Stimulated activated CD4-positive, alpha-beta T cell treated with anti-CD3 and anti-CD28 coated beads, Interleukin-4, amount 100 ng/mL, for 1 hour (primary cell): ENCODE results near the gene MRPL42.

Source experiments
- DNase-seq: peaks from one replicate; pipeline ENCODE4 v3.0.0-alpha.2; 2020

Gene MRPL42

DNA sequence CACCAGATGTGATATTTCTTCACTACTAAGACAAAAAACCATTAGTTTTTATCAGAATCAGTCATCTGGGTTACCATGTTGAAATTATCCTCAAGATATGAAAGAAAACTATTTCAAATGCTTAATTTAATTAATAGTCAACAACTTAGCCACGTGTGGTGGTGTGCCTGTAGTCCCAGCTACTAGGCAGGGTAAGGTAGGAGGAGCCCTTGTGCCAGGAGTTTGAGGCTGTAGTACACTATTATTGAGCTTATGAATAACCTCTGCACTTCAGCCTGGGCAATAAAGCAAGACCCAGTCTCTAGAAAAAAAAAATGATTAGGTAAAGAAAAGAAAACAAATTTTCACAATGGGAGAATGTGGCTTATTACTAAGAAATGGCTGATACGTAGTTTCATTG lies 33.4 kb downstream of the MRPL42 start:
- DNase-seq, result no peak

DNA sequence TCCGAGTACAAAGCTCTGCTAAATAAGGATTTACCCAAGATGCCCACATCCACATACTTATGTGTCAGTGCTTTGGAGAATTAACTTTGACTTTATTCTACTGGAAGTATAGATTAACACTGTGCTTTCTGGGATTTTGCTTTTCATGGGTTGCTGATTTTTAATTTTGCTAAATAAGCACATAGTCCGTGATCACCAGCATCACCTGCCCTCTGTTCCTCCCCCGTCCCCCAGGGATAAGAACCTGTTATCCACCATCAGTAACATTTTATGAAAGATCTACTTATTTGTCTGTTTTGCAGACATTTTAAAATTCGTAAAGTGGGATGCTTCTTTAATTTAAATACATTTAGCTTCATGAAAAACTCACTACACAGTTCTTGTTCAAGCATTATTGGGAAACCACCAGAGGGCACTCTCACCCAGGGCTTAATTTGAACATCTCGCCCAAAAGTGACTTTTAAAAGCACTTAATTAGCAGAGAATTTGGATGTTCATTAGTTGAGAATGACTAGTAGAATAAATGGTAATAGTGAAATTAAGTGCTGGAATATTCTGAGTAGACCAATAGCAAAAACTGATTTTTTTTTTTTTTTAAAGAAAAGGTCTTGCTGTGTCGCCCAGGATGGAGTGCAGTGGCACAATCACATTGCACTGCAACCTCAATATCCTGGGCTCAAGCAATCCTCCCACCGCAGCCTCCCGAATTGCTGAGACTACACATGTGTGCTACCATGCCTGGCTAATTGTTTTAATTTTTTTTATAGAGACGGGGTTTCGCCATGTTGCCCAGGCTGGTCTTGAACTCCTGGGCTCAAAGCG lies 35.7 kb downstream of the MRPL42 start:
- DNase-seq, result peak; percentile 52

DNA sequence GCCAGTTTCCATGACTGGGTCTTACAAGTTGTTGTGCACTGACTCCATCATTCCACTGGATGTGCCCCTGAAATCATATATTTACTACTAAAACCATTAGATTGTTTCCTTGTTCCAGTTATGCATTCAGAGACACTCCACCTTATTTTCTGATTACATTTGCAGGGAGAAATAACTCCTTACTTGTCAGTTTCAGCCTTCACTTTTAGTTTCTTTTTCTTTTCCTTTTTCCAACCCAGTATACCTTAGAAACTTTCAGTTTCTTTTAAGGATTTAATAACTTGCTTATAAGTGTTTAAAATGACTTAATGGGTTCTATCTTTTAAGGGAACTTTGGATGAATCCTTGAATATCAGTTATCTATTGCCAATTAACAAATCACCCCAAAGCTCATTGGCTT lies 39.9 kb downstream of the MRPL42 start:
- no peak for DNase-seq

DNA sequence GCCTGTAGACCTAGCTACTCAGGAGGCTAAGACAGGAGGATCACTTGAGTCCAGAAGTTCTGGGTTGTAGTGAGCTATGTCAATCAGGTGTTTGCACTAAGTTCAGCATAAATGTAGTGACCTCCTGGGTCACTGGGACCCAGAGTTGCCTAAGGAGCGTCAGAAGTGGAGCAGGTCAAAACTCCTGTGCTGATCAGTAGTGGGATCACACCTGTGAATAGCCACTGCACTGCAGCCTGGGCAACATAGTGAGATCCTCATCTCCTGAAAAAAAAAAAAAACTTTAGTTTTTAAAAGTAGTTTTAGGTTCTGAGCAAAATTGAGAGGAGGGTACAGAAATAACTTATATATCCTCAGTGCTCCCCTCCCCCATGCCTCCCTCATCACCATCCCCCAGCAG lies 42.2 kb downstream of the MRPL42 start:
- DNase-seq, result no peak

DNA sequence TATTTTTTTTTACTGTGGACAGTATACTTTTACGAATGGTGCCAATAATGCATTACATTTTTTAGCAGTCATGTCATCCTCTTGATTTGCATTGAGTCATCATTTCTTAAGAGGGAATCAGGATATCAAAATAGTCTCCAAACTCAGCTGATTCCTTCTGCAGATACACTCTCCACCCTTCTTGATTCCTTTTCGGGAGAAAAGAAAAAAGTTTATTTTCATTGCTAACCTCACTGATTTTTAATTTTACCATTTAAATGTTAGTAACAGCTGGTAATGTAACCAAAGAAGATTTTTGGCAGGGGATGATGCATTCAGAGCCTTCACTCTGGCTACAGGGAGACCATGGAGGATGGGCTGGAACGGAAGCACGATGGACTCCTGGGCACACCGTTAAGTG lies 47.5 kb downstream of the MRPL42 start:
- no peak for DNase-seq

DNA sequence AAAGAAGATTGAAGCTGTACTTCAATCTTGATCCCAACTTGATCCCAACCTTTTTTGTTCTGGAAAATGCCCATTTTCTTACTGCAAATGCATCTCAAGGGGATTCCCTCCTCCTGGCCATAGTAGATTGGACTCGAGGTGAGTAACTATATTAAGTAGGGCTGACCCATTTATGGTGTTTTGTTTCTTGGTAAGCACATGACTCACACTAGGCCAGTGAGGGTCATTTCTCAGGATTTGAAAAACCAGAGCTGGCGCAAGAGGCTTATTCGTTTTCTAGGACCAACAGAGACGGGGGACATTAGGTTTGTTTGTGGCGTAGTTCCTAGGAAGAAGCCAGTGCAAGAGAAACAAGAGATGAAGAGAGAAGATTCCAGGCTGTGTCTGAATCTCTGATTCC lies 51.4 kb downstream of the MRPL42 start:
- no peak for DNase-seq

DNA sequence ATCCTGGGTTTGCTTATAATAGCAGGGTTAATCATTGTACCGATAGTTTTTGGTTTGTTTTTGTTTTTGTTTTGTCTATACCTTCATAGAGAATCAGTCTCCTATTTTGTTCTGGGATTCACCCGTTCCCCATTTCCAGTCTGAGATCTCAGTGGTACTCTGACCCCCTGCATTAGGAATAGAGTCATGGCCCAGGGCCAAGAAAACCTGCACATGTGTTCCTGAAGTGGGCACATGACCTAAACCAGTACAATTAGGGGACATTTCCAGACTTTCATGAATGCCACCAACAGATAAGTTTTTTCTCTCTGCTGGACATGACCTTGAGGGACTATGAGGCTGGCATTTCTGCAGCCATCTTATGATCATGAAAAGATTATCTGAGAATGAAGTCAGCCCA lies 52.5 kb downstream of the MRPL42 start:
- no peak for DNase-seq

DNA sequence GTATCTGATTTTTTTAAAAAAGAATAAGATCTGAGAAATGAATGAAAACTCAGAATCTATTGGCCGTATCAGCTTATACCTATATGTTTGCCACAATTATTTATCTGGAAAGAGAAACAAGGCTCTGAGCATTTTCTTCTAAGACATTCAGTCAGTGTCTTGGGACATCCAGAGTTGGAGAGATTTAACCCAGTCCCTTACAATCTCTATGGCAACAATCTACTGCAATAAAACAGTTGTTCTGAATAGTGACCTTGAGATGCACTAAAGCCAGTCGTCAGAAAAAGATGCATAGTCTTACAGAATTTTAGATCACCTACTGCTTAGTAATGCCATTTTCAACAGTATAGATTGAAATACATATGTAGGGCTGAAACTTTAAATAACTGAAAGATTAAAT lies 53.1 kb downstream of the MRPL42 start:
- DNase-seq, result no peak

DNA sequence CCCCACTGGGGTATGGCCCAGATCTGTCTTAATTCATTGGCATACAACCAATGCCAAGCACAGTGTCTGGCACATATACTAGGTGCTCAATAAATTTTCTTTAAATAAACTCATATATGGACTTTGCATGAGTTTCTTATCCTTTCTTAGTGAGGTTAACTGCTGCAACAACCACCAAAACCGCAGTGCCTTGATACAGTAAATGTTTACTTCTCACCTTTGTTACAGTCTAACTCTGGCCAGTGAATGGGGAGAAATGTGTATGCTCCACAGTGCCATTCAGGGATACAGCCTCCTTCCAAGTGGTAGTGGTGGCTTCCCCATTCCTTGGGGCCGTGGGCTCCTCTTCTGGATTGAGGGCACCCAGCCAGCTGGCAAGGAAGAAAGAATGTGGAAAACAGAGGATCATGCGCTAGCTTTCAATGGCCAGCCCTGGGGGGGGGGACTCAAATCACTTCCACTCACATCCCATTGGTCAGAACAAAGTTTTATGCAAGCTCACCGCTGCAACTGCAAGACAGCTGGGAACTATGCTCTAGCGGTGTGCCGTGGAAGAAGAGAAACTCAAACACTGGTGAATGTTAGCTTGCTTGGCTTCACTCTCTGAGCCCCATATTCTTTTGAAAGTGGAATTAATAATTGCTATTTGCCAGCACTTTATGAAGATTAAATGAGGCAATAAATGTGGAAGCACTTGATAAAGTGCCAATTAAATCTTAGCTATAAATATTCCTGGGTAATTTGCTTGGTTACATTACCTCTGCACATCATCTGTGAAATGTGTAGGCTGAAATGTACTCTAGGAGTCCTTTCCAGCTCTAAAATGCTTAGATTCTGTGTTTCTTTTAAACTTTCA lies 54.1 kb downstream of the MRPL42 start:
- no peak for DNase-seq

DNA sequence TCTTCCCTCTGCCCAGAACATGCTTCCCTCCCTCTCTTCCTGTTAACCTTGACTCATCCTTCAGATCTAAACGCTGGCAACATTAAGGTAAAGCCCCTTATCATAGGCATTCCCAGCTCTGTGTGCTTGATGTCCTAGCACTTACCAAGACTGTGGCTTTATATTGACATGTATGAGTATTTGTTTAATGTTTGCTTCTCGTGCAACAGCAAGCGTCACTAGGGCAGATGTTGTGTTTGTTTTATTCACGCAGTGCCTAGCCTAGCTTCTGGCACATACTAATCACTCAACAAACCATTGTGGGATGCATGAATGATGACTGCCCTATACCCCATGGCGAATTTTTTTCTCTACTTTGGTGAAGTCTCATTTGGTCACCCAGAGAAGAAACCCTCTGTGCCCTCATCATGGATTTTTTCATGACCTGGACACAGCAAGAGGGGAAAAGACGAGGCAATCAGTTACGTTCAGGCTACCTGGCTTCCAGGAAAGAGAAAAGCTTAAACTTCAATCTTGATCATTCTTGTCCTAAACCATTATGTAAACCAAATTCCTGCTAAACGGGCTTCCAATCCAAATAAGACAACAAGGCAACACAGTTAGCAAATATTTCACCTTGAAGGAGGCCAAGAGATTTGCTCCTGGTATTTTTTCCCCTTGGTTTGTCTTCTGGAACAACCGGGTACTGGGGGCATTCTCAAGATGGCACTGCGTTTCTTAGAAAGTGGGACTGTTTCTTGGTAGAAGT lies 57.2 kb downstream of the MRPL42 start:
- no peak for DNase-seq

DNA sequence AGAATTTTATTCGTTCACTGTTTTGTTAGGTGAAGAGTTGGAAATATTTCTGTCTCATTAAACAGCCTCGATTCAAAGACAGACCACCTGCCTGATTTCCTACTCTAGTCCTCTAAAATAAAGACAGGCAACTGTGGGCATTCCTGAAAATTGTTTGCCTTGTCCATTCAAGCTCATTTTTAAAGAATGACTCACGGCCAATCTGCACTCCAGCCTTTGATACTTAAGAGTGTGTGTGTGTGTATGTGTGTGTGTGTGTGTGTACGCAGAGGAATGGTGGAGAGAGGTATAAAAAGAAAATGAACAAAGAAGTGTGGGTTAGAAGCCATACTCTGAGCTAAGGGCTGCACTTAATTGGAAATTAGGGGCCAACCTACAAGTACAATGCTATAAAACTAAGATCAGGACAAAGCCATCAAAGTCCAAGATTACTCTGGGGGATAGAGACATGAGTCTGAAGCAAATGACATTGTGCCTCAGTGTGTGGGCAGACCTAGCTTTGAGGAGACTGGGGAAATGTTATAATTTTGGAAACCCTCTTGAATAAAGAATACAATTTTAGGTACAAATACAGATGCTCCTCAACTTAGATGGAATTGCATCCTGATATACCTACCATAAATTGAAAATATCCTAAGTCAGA lies 59.6 kb downstream of the MRPL42 start:
- DNase-seq, result no peak

DNA sequence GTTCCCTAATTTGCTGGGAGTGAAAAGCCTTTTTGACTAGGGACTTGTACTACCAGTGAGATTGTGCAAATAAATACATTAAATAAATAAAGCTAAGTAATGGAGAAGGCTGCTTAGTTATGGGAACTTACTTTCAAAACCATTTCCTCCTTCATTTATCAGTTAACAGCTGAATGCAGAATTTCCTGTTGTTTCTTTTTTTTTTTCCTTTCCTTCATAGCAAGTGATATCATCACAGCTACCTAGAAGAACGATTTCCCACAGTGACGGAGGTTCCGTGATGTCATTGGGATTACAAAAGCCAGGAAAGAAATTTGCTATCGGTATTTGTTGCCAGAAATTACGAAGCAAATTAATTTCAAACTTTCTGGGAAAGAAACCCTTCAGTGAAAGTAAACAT lies 63.0 kb downstream of the MRPL42 start:
- DNase-seq, result no peak

DNA sequence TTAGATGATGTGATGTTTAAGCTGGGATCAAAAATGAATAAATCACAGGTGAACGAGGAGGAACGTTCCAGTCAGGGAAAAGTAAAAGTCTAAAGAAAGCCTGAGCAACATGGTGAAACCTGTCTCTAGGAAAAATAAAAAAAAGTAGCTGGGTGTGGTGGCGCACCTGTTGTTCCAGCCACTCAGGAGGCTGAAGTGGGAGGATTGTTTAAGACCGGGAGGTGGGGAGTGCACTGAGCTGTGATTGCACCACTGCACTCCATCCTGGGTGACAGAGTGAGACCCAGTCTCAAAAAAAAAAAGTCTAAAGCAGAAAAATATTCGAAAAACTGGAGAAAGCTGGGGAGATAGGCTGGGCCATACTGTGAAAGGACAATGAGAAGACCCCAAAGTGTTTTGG lies 66.0 kb downstream of the MRPL42 start:
- no peak for DNase-seq

DNA sequence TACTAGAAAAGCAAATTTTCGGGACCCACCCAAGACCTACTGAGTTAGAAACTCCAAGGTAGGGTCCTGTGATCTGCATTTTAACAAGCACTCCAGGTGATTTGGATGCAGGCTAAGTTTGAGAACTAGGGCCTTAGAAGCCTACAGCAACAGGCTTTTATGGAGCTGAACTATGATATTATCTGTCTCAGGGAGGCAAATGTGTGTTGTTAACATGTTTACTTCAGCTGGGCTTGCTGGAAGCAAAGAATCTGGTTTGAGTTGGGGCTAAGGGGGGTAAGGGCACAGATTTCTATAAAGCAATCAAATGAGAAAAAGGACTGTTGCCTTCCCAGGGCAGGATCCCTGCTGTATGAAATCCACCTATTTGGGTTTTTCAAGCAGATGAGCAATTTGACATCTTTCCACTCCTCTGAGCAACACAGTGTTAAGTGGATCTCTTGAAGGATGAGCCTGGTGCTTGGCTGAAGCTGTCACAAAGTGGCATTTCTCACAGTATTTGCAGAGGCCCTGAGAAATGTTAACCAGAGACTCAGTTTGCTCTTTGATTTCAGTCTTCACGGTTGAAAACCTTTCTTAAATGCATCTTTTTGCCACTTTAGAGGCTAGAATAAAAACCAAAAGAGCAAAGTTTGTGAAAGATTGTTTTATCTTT lies 68.9 kb downstream of the MRPL42 start:
- DNase-seq, result no peak

DNA sequence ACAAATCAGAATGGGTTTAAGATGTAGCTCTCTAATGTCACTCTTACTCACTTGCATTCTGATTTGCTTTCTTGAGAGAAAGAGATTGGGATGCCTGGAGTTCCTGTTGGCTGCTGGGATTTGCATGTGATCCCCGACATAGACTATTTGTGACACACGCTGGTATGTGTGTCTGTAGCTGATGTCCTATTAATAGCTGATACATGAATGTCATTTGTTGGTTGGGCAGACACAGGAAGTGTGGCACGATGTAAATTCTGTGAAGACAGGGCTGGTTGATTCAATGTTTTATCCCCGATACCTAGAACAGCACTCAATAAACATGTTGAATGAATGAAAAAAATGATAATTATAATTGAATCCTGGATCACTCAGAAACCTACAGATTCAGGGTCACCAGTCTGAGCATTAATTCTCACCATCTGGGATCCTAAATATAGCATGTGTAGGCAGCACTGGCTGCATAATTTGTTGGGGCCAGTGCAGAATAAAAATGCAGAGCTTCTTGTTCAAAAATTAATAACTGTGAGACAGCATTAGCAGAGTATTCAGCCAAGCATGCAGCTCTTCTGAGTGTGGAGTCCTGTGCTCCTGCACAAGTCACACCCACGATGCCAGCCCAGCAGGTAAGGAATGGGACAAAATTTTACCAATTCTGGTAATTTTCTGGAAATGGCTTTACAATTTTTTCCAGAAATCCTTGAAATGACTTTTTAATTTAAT lies 69.6 kb downstream of the MRPL42 start:
- no peak for DNase-seq

DNA sequence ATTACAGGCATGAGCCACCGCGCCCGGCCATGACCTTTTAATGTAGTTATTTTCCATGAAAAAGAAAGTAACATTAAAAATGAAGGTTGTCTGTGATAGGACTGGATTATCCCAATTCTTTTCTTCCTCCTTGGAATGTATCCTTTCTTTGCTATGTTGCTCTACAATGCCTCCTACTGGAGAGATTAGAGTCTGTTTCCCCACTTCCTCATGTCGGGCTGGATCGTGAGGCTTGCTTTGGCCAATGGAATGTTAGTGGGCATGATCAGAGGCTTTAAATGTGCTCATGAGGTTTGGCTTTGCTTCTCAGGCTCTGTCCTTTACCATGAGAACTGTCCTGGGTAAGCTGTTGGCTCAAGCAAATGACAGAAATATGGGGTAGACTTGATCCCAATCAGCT lies 70.5 kb downstream of the MRPL42 start:
- no peak for DNase-seq

DNA sequence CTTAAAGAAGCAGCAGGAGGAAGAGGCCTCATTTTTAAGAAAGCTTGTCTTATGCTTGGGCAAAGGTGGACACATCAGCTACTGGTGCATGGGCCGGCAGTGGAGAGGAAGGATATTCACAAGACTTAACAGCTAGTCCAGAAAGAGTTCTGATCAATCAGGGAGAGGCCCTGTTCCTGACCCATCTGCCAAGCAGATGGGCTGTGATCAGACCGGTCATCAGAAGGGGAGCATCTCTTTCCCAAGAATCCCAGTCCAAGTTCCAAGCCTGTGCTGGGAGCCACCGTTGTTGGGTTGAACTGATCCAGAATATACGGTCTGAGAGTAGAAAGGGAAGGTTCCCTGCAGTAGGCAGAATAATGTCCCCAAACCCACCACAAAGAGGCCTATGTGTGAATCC lies 72.5 kb downstream of the MRPL42 start:
- DNase-seq, result no peak

DNA sequence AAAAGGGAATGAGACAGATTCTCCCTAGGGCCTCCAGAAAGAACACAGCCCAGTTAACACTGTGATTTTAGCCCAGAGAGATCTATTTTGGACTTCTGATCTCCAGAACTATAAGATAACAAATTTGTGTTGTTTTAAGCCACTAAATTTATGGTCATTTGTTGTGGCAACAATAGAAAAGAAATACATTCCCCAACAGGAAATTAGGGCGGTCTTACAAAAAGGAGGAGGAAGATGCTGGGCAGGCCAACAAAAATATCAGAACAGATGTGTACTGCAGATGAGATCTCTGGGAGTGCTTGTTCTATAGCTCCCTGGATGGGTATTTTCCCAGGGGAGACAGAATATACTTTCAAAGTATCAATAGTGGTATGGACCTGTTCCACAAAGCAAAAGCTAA lies 73.2 kb downstream of the MRPL42 start:
- DNase-seq, result no peak

DNA sequence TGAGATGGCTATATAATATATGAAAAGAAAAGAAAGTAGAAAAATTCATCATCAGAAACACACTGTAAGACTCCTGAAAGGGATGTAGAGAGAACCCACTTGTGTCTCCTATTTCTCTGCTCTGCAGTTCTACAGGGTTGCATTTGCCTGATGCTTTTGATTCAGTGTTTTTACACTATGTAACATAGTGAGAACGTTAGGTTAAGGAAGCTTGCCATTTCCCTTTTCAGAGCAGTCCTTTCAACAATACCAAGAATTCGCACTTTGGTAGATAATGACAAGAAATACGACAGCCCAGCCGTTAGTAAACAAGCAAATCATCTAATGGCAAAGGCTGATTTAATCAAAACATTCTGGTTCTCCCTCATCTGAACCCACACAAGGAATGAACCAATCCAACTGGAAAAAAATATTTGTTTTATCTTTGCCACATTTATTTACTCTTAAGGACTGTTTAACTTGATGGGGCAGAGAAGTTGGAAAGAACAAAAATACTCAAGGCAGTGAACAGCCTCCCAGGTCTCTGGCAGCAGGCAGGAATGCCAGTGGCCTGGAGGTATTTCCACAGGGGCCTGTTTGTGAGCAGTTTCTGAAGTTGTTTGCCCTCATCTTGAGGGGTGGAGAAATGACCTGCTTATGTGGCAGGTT lies 74.4 kb downstream of the MRPL42 start:
- DNase-seq, result no peak

DNA sequence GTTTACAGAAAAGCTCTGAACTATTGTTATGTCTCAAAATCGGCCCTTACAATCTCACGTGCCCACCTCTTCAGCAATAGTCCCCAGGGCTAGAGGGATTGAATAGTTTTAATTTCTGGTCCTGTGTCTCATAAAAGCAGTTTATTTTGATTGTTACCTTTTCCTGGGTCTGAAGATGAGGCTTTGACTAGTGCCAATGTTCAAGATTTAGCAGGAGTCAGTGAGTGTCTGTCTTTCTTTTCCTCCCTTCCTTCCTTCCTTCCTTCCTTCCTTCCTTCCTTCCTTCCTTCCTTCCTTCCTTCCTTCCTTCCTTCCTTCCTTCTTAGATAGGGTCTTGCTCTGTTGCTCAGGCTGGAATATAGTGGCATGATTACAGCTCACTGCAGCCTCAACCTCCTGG lies 80.5 kb downstream of the MRPL42 start:
- DNase-seq, result no peak

DNA sequence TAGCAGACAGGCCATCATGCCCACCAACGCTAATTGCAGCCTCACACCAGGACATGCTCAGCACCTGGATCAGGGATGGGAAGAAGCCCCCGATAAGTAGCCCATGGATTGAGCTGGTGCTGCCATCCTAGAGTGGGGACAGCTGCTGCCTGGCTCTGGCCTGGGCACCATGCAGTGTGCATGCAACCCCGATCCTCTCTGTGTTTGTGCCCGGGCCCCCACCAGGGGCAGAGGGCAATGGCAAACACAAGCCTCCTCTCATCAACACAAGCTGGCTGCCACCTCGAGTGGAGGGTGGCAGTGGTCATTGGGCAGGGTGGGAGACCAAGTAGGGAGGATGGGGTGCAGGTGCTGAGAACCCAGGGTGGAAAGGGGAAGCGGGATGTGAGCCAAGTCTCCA lies 81.9 kb downstream of the MRPL42 start:
- no peak for DNase-seq
